SK-N-SH treated with all-trans-retinoic acid at 6 μM for 48 hours (cell line): ENCODE data around the gene TRPM7.

Source experiments
- ATAC-seq: fragments of 200-7000 bp; cut with Tn5 transposase; 3 replicates; pipeline ENCODE4 v1.9.1; 2020; ENCODE audit warnings: mild to moderate bottlenecking, moderate library complexity
- ARNTL ChIP-seq: fragments of 450-650 bp; formaldehyde crosslinking; IDR thresholded peaks from 2 replicates; pipeline ENCODE4 v1.5.0; 2020; ENCODE audit warnings: low read depth, mild to moderate bottlenecking, moderate library complexity, borderline replicate concordance
- BACH2 ChIP-seq: fragments of 250-450 bp; sonication (Bioruptor Pico); IDR thresholded peaks from 2 replicates; pipeline ENCODE4 v1.9.0; 2021; ENCODE audit warnings: mild to moderate bottlenecking, borderline replicate concordance
- CSDC2 ChIP-seq: fragments of 250-450 bp; sonication (Bioruptor Pico); IDR thresholded peaks from 2 replicates; pipeline ENCODE4 v1.5.0; 2020; ENCODE audit warnings: mild to moderate bottlenecking, moderate library complexity
- GLIS3 ChIP-seq: fragments of 250-450 bp; sonication (Bioruptor Pico); IDR thresholded peaks from 2 replicates; pipeline ENCODE4 v1.5.0; 2020; ENCODE audit warnings: mild to moderate bottlenecking, moderate library complexity
- ISL1 ChIP-seq: fragments of 250-450 bp; sonication (Bioruptor Pico); IDR thresholded peaks from 2 replicates; pipeline ENCODE4 v2.1.2; 2022; ENCODE audit warnings: mild to moderate bottlenecking, moderate library complexity
- OSR1 ChIP-seq: fragments of 250-450 bp; sonication (Bioruptor Pico); IDR thresholded peaks from 2 replicates; pipeline ENCODE4 v1.8.0; 2022; ENCODE audit warnings: moderate library complexity, mild to moderate bottlenecking, inconsistent platforms
- PPARA ChIP-seq: fragments of 250-450 bp; sonication (Bioruptor Pico); IDR thresholded peaks from 2 replicates; pipeline ENCODE4 v1.5.0; 2020; ENCODE audit warnings: mild to moderate bottlenecking, borderline replicate concordance
- SNAI2 ChIP-seq: fragments of 250-450 bp; sonication (Bioruptor Pico); IDR thresholded peaks from 2 replicates; pipeline ENCODE4 v1.5.0; 2020; ENCODE audit warnings: mild to moderate bottlenecking, moderate library complexity
- TCF4 ChIP-seq: fragments of 250-450 bp; sonication (Bioruptor Pico); IDR thresholded peaks from 2 replicates; pipeline ENCODE4 v1.8.0; 2021; ENCODE audit warnings: mild to moderate bottlenecking, moderate library complexity, borderline replicate concordance
- ZC3H10 ChIP-seq: fragments of 250-450 bp; sonication (Bioruptor Pico); IDR thresholded peaks from 2 replicates; pipeline ENCODE4 v1.5.1; 2021; ENCODE audit warnings: mild to moderate bottlenecking, moderate library complexity
- ZFP3 ChIP-seq: fragments of 250-450 bp; sonication (Bioruptor Pico); IDR thresholded peaks from 2 replicates; pipeline ENCODE4 v1.5.0; 2020; ENCODE audit warnings: mild to moderate bottlenecking, moderate library complexity
- ZFP30 ChIP-seq: fragments of 450-650 bp; formaldehyde crosslinking; IDR thresholded peaks from 2 replicates; pipeline ENCODE4 v1.5.0; 2022; ENCODE audit warnings: mild to moderate bottlenecking, moderate library complexity
- ZNF565 ChIP-seq: fragments of 450-650 bp; formaldehyde crosslinking; conservative IDR thresholded peaks from 2 replicates; pipeline ENCODE4 v1.5.0; 2020; ENCODE audit warnings: low read depth, mild to moderate bottlenecking, moderate library complexity
- ZNF8 ChIP-seq: fragments of 450-650 bp; formaldehyde crosslinking; IDR thresholded peaks from 2 replicates; pipeline ENCODE4 v1.5.0; 2020; ENCODE audit warnings: mild to moderate bottlenecking, moderate library complexity
- TF ChIP-seq, protein P1 (sequence below): fragments of 250-450 bp; sonication (Bioruptor Pico); IDR thresholded peaks from 2 replicates; pipeline ENCODE4 v1.5.1; 2020; ENCODE audit warnings: low read depth, mild to moderate bottlenecking, moderate library complexity
- TF ChIP-seq, protein P2 (sequence below): fragments of 250-450 bp; sonication (Bioruptor Pico); IDR thresholded peaks from 2 replicates; pipeline ENCODE4 v1.8.0; 2020; ENCODE audit warnings: mild to moderate bottlenecking, moderate library complexity, borderline replicate concordance
- TF ChIP-seq, protein P3 (sequence below): fragments of 250-450 bp; sonication (Bioruptor Pico); IDR thresholded peaks from 2 replicates; pipeline ENCODE4 v1.5.1; 2021; ENCODE audit warnings: mild to moderate bottlenecking, moderate library complexity
- TF ChIP-seq, protein P4 (sequence below): fragments of 250-450 bp; sonication (Bioruptor Pico); IDR thresholded peaks from 2 replicates; pipeline ENCODE4 v1.8.0; 2021; ENCODE audit warnings: low read depth, mild to moderate bottlenecking, moderate library complexity, borderline replicate concordance
- TF ChIP-seq, protein P5 (sequence below): fragments of 250-450 bp; sonication (Bioruptor Pico); IDR thresholded peaks from 2 replicates; pipeline ENCODE4 v1.5.0; 2020; ENCODE audit warnings: mild to moderate bottlenecking, moderate library complexity

TRPM7 gene

DNA sequence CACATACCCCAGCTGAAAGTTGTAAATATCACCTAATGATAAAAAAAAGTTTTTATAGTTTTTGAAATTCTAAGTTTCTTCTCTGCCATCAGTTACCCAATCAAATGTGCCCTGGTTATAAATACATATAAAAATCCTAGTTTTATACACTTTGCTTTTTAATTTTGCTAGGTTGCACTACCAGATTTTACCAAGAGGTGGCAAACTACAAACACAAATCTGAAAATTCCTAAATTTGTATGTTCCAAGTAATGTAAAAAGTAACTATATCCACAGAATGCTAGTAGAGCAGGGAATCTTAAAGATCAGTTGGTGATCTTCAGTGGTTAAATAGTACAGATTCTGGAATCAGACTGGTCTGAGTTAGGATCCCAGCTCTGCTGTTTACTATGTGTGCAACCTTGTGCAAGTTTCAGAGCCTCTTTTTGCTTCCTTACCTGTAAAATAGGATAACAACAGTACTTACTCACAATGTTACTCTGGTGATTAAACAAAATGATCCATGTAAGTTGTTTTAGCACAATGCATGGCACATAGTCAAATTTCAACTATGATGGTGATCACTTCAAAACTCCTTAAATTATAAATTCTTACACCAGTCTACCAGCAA is 11.0 kb downstream of the TRPM7 start:
- ATAC-seq, result no peak; the same call in 1 of the 3 replicates
- TF ChIP-seq ZNF565 (CRISPR knock-in tag) (no peak), BACH2 (no peak), ZFP30 (no peak)

DNA sequence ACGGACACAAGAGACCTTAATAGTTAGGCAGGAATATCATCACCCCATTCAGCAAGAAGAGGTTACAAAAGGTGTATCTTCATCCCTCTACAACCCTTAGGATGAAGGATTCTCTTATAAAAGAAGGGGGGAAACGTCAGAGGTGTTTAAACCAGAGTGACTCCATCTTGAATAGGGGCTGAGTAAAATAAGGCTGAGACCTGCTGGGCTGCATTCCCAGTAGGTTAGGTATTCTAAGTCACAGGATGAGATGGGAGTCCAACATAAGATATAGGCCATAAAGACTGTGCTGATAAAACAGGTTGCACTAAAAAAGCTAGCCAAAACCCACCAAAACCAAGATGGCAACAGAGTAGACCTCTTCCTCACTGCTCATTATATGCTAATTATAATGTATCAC is 16.5 kb downstream of the TRPM7 start:
- TF ChIP-seq, protein P1, sequence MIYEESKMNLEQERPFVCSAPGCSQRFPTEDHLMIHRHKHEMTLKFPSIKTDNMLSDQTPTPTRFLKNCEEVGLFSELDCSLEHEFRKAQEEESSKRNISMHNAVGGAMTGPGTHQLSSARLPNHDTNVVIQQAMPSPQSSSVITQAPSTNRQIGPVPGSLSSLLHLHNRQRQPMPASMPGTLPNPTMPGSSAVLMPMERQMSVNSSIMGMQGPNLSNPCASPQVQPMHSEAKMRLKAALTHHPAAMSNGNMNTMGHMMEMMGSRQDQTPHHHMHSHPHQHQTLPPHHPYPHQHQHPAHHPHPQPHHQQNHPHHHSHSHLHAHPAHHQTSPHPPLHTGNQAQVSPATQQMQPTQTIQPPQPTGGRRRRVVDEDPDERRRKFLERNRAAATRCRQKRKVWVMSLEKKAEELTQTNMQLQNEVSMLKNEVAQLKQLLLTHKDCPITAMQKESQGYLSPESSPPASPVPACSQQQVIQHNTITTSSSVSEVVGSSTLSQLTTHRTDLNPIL, result no peak
- TF ChIP-seq, protein P2, sequence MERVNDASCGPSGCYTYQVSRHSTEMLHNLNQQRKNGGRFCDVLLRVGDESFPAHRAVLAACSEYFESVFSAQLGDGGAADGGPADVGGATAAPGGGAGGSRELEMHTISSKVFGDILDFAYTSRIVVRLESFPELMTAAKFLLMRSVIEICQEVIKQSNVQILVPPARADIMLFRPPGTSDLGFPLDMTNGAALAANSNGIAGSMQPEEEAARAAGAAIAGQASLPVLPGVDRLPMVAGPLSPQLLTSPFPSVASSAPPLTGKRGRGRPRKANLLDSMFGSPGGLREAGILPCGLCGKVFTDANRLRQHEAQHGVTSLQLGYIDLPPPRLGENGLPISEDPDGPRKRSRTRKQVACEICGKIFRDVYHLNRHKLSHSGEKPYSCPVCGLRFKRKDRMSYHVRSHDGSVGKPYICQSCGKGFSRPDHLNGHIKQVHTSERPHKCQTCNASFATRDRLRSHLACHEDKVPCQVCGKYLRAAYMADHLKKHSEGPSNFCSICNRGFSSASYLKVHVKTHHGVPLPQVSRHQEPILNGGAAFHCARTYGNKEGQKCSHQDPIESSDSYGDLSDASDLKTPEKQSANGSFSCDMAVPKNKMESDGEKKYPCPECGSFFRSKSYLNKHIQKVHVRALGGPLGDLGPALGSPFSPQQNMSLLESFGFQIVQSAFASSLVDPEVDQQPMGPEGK (CRISPR knock-in tag), result no peak
- TF ChIP-seq ZFP30 (no peak), ZNF8 (no peak), BACH2 (no peak), ARNTL (CRISPR knock-in tag) (no peak)
- TF ChIP-seq, protein P3, sequence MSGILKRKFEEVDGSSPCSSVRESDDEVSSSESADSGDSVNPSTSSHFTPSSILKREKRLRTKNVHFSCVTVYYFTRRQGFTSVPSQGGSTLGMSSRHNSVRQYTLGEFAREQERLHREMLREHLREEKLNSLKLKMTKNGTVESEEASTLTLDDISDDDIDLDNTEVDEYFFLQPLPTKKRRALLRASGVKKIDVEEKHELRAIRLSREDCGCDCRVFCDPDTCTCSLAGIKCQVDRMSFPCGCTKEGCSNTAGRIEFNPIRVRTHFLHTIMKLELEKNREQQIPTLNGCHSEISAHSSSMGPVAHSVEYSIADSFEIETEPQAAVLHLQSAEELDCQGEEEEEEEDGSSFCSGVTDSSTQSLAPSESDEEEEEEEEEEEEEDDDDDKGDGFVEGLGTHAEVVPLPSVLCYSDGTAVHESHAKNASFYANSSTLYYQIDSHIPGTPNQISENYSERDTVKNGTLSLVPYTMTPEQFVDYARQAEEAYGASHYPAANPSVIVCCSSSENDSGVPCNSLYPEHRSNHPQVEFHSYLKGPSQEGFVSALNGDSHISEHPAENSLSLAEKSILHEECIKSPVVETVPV (CRISPR knock-in tag), result no peak
- TF ChIP-seq, protein P4, sequence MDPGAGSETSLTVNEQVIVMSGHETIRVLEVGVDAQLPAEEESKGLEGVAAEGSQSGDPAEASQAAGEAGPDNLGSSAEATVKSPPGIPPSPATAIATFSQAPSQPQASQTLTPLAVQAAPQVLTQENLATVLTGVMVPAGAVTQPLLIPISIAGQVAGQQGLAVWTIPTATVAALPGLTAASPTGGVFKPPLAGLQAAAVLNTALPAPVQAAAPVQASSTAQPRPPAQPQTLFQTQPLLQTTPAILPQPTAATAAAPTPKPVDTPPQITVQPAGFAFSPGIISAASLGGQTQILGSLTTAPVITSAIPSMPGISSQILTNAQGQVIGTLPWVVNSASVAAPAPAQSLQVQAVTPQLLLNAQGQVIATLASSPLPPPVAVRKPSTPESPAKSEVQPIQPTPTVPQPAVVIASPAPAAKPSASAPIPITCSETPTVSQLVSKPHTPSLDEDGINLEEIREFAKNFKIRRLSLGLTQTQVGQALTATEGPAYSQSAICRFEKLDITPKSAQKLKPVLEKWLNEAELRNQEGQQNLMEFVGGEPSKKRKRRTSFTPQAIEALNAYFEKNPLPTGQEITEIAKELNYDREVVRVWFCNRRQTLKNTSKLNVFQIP (CRISPR knock-in tag), result no peak
- TF ChIP-seq, all 23 proteins: peak for 0
- ATAC-seq, result no peak

DNA sequence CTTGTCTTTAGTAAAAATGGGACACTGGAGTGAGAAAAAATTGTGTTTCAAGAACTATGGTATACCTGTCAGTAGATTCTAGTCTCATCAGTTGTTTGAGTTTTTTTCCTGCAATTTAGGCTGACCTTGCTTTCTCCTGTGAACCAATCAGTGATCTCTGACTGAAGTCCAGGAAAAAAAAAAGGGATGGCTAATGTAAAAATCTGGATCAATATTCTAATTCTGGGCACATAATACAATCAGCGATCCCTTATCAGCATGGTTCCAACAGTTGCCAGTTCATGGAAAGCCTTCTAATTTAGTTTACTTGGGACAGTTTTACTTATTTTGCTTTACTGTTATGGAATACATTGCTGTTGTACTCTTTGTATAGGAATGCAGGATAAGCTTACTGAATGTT is 17.0 kb downstream of the TRPM7 start:
- no peak for TF ChIP-seq PPARA (CRISPR knock-in tag)
- no peak for TF ChIP-seq ZFP3 (CRISPR knock-in tag)
- no peak for TF ChIP-seq ISL1 (CRISPR knock-in tag)
- TF ChIP-seq, protein P5, sequence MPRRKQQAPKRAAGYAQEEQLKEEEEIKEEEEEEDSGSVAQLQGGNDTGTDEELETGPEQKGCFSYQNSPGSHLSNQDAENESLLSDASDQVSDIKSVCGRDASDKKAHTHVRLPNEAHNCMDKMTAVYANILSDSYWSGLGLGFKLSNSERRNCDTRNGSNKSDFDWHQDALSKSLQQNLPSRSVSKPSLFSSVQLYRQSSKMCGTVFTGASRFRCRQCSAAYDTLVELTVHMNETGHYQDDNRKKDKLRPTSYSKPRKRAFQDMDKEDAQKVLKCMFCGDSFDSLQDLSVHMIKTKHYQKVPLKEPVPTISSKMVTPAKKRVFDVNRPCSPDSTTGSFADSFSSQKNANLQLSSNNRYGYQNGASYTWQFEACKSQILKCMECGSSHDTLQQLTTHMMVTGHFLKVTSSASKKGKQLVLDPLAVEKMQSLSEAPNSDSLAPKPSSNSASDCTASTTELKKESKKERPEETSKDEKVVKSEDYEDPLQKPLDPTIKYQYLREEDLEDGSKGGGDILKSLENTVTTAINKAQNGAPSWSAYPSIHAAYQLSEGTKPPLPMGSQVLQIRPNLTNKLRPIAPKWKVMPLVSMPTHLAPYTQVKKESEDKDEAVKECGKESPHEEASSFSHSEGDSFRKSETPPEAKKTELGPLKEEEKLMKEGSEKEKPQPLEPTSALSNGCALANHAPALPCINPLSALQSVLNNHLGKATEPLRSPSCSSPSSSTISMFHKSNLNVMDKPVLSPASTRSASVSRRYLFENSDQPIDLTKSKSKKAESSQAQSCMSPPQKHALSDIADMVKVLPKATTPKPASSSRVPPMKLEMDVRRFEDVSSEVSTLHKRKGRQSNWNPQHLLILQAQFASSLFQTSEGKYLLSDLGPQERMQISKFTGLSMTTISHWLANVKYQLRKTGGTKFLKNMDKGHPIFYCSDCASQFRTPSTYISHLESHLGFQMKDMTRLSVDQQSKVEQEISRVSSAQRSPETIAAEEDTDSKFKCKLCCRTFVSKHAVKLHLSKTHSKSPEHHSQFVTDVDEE, result no peak
- TF ChIP-seq SNAI2 (CRISPR knock-in tag), result no peak
- TF ChIP-seq CSDC2 (CRISPR knock-in tag), result no peak
- TF ChIP-seq, protein P1, result no peak
- no peak for TF ChIP-seq ZNF565 (CRISPR knock-in tag)
- TF ChIP-seq ZC3H10 (CRISPR knock-in tag), result no peak
- TF ChIP-seq TCF4 (CRISPR knock-in tag), result no peak
- no peak for TF ChIP-seq GLIS3 (CRISPR knock-in tag)
- TF ChIP-seq ZFP30, result no peak
- TF ChIP-seq, protein P4 (CRISPR knock-in tag), result no peak
- TF ChIP-seq OSR1 (CRISPR knock-in tag), result no peak
- no peak for TF ChIP-seq ZNF8
- no peak for ATAC-seq
